ENCODE measurements around the gene CPA2.
"Not testable (repeated sequence)": the region's sequence is repeated elsewhere in the genome, so short reads cannot be mapped to it uniquely, and the experiment has no call there.

DNA sequence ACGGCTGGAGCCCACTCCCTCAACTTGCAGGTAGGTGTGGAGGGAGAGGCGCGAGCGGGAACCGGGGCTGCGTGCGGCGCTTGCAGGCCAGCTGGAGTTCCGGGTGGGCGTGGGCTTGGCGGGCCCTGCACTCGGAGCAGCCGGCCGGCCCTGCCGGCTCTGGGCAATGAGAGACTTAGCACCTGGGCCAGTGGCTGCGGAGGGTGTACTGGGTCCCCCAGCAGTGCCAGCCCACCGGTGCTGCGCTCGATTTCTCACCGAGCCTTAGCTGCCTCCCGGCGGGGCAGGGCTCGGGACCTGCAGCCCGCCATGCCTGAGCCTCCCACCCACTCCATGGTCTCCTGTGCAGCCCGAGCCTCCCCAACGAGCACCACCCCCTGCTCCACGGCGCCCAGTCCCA is 36.7 kb upstream of the CPA2 start:
- TF ChIP-seq, protein P1, sequence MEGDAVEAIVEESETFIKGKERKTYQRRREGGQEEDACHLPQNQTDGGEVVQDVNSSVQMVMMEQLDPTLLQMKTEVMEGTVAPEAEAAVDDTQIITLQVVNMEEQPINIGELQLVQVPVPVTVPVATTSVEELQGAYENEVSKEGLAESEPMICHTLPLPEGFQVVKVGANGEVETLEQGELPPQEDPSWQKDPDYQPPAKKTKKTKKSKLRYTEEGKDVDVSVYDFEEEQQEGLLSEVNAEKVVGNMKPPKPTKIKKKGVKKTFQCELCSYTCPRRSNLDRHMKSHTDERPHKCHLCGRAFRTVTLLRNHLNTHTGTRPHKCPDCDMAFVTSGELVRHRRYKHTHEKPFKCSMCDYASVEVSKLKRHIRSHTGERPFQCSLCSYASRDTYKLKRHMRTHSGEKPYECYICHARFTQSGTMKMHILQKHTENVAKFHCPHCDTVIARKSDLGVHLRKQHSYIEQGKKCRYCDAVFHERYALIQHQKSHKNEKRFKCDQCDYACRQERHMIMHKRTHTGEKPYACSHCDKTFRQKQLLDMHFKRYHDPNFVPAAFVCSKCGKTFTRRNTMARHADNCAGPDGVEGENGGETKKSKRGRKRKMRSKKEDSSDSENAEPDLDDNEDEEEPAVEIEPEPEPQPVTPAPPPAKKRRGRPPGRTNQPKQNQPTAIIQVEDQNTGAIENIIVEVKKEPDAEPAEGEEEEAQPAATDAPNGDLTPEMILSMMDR (IDR thresholded peaks at IDR 0.05): not testable (repeated sequence)
- not testable (repeated sequence) for TF ChIP-seq POLR2A (IDR thresholded peaks at IDR 0.05)
